Mesendoderm (in vitro differentiated cells): ENCODE data around the gene GLG1.

Source experiments
- DNase-seq: peaks from one replicate; pipeline ENCODE4 v3.0.0; 2013
- H2AK5ac ChIP-seq: 2 replicates; pipeline ENCODE4 v1.6.1; 2013; ENCODE audit warnings: low read length, inconsistent platforms
- H2BK120ac ChIP-seq: 2 replicates; pipeline ENCODE4 v1.6.1; 2013; ENCODE audit warnings: low read depth, mild to moderate bottlenecking, low read length, moderate library complexity, mixed read lengths
- H2BK15ac ChIP-seq: replicated peaks from 2 replicates; pipeline ENCODE4 v1.6.1; 2013; ENCODE audit warnings: low read depth, mild to moderate bottlenecking, moderate library complexity
- H2BK5ac ChIP-seq: 2 replicates; pipeline ENCODE4 v1.6.1; 2013; ENCODE audit warnings: low read length, inconsistent platforms
- H3K18ac ChIP-seq: 2 replicates; pipeline ENCODE4 v1.6.1; 2013; ENCODE audit warnings: mild to moderate bottlenecking, low read length, mixed read lengths
- H3K23ac ChIP-seq: one replicate; pipeline ENCODE4 v1.6.1; 2013; ENCODE audit warnings: low read length
- H3K27ac ChIP-seq: 2 replicates; pipeline ENCODE4 v1.5.1; 2013; ENCODE audit warnings: low read depth, mild to moderate bottlenecking, inconsistent platforms, low read length, moderate library complexity
- H3K27me3 ChIP-seq: 2 replicates; pipeline ENCODE4 v1.6.1; 2013; ENCODE audit warnings: low read length, control low read depth, mild to moderate bottlenecking, inconsistent platforms; ENCODE audit not compliant: insufficient read depth, poor library complexity
- H3K36me3 ChIP-seq: 2 replicates; pipeline ENCODE4 v1.6.1; 2013; ENCODE audit warnings: low read length, inconsistent platforms; ENCODE audit not compliant: control insufficient read depth, insufficient read depth
- H3K4ac ChIP-seq: one replicate; pipeline ENCODE4 v1.6.1; 2013; ENCODE audit warnings: low read depth, mild to moderate bottlenecking, low read length, moderate library complexity
- H3K4me1 ChIP-seq: 2 replicates; pipeline ENCODE4 v1.6.1; 2013; ENCODE audit warnings: low read depth, low read length, inconsistent platforms; ENCODE audit not compliant: control insufficient read depth
- H3K4me2 ChIP-seq: 2 replicates; pipeline ENCODE4 v1.6.1; 2013; ENCODE audit warnings: low read length
- H3K4me3 ChIP-seq: 2 replicates; pipeline ENCODE4 v1.5.1; 2013; ENCODE audit warnings: mild to moderate bottlenecking, low read length
- H3K56ac ChIP-seq: one replicate; pipeline ENCODE4 v1.6.1; 2013; ENCODE audit warnings: low read length
- H3K79me1 ChIP-seq: 2 replicates; pipeline ENCODE4 v1.6.1; 2013; ENCODE audit warnings: low read length, inconsistent platforms
- H3K79me2 ChIP-seq: 2 replicates; pipeline ENCODE4 v1.6.1; 2013; ENCODE audit warnings: mild to moderate bottlenecking, low read length; ENCODE audit not compliant: control insufficient read depth, insufficient read depth
- H3K9ac ChIP-seq: 2 replicates; pipeline ENCODE4 v1.6.1; 2013; ENCODE audit warnings: low read length, inconsistent platforms
- H4K5ac ChIP-seq: one replicate; pipeline ENCODE4 v1.6.1; 2013; ENCODE audit warnings: low read length
- H4K8ac ChIP-seq: one replicate; pipeline ENCODE4 v1.6.1; 2013; ENCODE audit warnings: low read depth, mild to moderate bottlenecking, control low read depth, low read length, moderate library complexity
- WGBS: extraction: QIAGEN DNeasy Blood & Tissue Kit; methylation state at CpG from one replicate; pipeline ENCODE4 v1.1.7; 2013; ENCODE audit warnings: low lambda C conversion rate, missing lambda C conversion rate; ENCODE audit not compliant: insufficient coverage; ENCODE audit errors: extremely low coverage; 5-methylcytosine and 5-hydroxymethylcytosine counted together

The GLG1 gene

DNA sequence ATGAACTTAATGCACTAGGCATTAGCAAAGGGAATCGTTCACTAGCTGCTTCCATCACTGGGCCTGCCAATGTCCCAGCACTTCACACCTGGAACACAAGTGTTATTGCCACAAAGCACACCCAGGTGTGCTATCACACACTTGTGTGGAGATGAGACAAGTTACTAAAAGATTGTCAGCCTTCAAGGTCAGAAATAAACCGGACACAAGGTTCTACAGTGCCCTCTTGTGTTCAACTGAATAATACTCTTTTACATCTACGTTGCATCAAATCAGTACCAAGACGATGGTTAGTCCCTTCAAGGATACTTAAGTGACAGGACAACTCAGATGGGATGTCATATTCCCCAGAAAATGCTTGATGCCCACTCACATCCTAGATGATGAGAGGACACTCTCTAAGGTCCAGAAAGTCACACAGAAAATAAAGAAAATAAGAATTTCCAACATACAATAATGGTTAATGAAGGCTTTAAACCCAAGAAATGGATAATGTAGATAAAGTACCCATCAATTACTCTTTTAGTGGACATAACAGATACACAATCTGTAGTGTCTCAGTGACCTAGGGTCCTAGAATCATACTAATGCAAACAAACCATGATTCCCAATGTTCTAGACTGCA is 16.4 kb upstream of the GLG1 start:
- Histone ChIP-seq H2AK5ac (no peak overlapping the region), H3K36me3 (peaks cover 22% of the 10 kb centered on the region)
- DNase-seq: peak; percentile 55

DNA sequence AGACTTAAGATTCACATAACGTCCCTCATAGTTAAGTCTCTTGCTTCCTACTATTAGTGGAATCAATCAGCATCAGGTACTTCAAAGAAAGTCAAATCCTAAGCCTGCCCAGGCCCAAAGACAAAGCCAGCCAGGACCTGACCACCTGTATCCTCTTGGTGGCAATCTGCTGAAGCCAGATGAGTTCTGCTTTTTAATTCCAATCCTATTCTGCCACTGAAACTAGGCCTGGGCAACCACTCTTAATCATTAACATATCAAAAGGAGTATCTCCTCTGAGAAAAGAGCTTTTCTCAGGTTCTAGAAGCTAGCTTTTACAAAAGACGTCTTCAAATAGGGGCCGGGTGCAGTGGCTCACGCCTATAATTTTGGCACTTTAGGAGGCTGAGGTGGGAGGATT is 15.1 kb upstream of the GLG1 start:
- no peak overlapping the region for H3K4me3 ChIP-seq
- no peak overlapping the region for H4K5ac ChIP-seq
- no peaks in the 10 kb centered on the region for H3K79me2 ChIP-seq
- H3K18ac ChIP-seq: no peak overlapping the region
- no peak overlapping the region for H3K56ac ChIP-seq
- no peak overlapping the region for H2AK5ac ChIP-seq
- WGBS: no CpG with 5 or more reads among the region's 4 CpGs
- H4K8ac ChIP-seq: no peak overlapping the region
- no peak overlapping the region for H2BK120ac ChIP-seq
- H3K36me3 ChIP-seq: peaks cover 13% of the 10 kb centered on the region
- peaks cover 3% of the 10 kb centered on the region for H3K79me1 ChIP-seq
- no peak overlapping the region for H3K4ac ChIP-seq
- DNase-seq: no peak
- no peak overlapping the region for H2BK5ac ChIP-seq
- no peak overlapping the region for H3K23ac ChIP-seq
- no peak overlapping the region for H2BK15ac ChIP-seq
- no peaks in the 10 kb centered on the region for H3K27me3 ChIP-seq
- no peak overlapping the region for H3K4me2 ChIP-seq
- H3K9ac ChIP-seq: no peak overlapping the region
- no peaks in the 10 kb centered on the region for H3K4me1 ChIP-seq
- H3K27ac ChIP-seq: no peak overlapping the region

More for the DNA sequence above, 16.4 kb upstream of the GLG1 start:
- Histone ChIP-seq H3K9ac (no peak overlapping the region), H3K23ac (no peak overlapping the region), H3K56ac (no peak overlapping the region), H3K4ac (no peak overlapping the region), H4K5ac (no peak overlapping the region), H3K18ac (no peak overlapping the region), H3K4me3 (no peak overlapping the region), H2BK120ac (no peak overlapping the region), H2BK15ac (no peak overlapping the region), H2BK5ac (no peak overlapping the region), H3K4me1 (no peaks in the 10 kb centered on the region), H3K27ac (no peak overlapping the region), H3K79me2 (no peaks in the 10 kb centered on the region), H4K8ac (no peak overlapping the region), H3K27me3 (no peaks in the 10 kb centered on the region), H3K4me2 (no peak overlapping the region), H3K79me1 (peaks cover 3% of the 10 kb centered on the region)
- WGBS: no CpG with 5 or more reads among the region's 4 CpGs

DNA sequence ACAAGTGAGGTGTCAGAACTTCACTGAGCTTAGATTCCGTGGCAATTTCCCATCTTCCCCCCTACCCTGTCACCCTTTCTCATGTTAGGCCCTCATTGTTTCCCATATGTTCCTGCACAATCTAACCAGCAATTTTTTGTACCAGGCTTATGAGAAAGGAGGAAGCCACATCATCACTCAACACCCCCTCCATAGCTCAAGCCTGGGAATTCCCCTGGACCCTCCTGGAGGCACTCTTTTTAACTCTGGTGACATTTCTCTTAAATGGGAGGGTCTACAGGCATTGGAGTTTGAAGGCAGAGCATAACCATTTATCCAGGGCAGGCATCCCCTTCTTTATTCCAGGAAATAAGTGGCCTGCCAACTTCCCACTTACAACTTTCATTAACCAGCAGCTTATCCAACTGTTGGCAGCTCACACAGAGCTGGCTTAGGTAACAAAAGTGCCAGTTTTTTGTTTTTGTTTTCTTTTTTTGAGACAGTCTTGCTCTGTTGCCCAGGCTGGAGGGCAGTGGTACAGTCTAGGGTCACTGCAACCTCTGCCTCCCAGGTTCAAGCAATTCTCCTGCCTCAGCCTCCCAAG is 10.4 kb upstream of the GLG1 start:
- H4K8ac ChIP-seq: no peak overlapping the region
- H2BK15ac ChIP-seq: no peak overlapping the region
- peaks cover 5% of the 10 kb centered on the region for H3K36me3 ChIP-seq
- no peak overlapping the region for H3K4ac ChIP-seq
- no peak for DNase-seq
- no peak overlapping the region for H3K23ac ChIP-seq
- no peak overlapping the region for H2AK5ac ChIP-seq
- no peaks in the 10 kb centered on the region for H3K27me3 ChIP-seq
- peaks cover 2% of the 10 kb centered on the region for H3K79me1 ChIP-seq
- H3K27ac ChIP-seq: no peak overlapping the region
- no peak overlapping the region for H3K56ac ChIP-seq
- H3K4me1 ChIP-seq: no peaks in the 10 kb centered on the region
- H3K9ac ChIP-seq: no peak overlapping the region
- H2BK120ac ChIP-seq: no peak overlapping the region
- no peak overlapping the region for H2BK5ac ChIP-seq
- H3K79me2 ChIP-seq: no peaks in the 10 kb centered on the region
- no CpG with 5 or more reads among the region's 1 CpG for WGBS
- H4K5ac ChIP-seq: no peak overlapping the region
- no peak overlapping the region for H3K4me2 ChIP-seq
- no peak overlapping the region for H3K4me3 ChIP-seq
- no peak overlapping the region for H3K18ac ChIP-seq

DNA sequence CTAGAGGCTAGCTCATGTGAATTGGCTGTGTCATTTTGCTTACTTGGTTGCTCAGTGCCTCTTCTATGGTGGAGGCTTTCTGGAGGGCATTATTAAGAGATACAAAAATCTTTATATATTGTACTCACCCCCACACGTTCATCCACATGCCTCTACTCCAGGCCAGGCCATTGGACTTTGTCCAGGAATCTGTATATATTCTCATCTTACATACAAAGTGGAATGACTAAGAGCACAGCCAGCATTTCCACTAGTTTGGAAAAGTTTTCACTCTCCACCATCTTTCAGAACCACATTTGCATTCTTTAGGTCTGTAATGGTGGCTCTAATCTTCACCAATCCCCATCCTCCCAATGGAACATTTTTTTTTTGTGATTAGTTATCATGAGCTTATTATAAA is 4.8 kb upstream of the GLG1 start:
- WGBS: no CpG with 5 or more reads among the region's 1 CpG
- no peak for DNase-seq

DNA sequence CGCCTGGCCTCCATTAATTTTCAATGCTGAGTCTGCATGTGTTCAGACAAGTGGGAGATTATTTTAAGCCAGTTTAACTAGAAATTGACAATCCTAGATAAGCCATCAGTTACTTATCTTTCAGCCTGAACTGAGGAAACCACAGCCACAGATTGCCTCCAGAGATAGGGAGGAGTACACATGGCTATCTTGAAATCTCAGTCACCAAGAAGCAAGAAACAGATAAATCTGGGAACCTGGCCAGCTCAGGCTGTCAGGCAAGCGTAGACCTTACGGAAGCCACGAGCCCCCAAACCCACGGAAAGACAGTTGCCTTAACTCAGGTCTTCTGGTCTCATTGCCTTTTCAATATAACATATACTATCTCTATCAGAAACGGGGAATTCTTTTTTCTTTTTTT is 2.0 kb upstream of the GLG1 start:
- no peaks in the 10 kb centered on the region for H3K36me3 ChIP-seq
- no peak overlapping the region for H2BK15ac ChIP-seq
- H2BK120ac ChIP-seq: no peak overlapping the region
- WGBS: no CpG with 5 or more reads among the region's 6 CpGs
- no peak overlapping the region for H3K4ac ChIP-seq
- no peak overlapping the region for H3K4me3 ChIP-seq
- no peak overlapping the region for H3K9ac ChIP-seq
- H2BK5ac ChIP-seq: no peak overlapping the region
- peaks cover 5% of the 10 kb centered on the region for H3K4me1 ChIP-seq
- H2AK5ac ChIP-seq: no peak overlapping the region
- no peak overlapping the region for H3K56ac ChIP-seq
- no peak overlapping the region for H3K18ac ChIP-seq
- H3K79me1 ChIP-seq: no peaks in the 10 kb centered on the region
- H4K5ac ChIP-seq: no peak overlapping the region
- DNase-seq: peak; percentile 70
- no peaks in the 10 kb centered on the region for H3K27me3 ChIP-seq
- H3K23ac ChIP-seq: no peak overlapping the region
- H4K8ac ChIP-seq: no peak overlapping the region
- no peak overlapping the region for H3K27ac ChIP-seq
- peaks cover 24% of the 10 kb centered on the region for H3K79me2 ChIP-seq
- H3K4me2 ChIP-seq: no peak overlapping the region

More for the DNA sequence above, 4.8 kb upstream of the GLG1 start:
- Histone ChIP-seq H3K9ac (no peak overlapping the region), H3K18ac (no peak overlapping the region), H2AK5ac (no peak overlapping the region), H3K79me1 (no peaks in the 10 kb centered on the region), H3K23ac (no peak overlapping the region), H4K8ac (no peak overlapping the region), H3K27ac (no peak overlapping the region), H3K4me1 (peaks cover 5% of the 10 kb centered on the region), H3K4me2 (no peak overlapping the region), H3K79me2 (no peaks in the 10 kb centered on the region), H3K4ac (no peak overlapping the region), H4K5ac (no peak overlapping the region), H3K56ac (no peak overlapping the region), H3K4me3 (no peak overlapping the region), H3K36me3 (no peaks in the 10 kb centered on the region), H3K27me3 (no peaks in the 10 kb centered on the region), H2BK5ac (no peak overlapping the region), H2BK120ac (no peak overlapping the region), H2BK15ac (no peak overlapping the region)

DNA sequence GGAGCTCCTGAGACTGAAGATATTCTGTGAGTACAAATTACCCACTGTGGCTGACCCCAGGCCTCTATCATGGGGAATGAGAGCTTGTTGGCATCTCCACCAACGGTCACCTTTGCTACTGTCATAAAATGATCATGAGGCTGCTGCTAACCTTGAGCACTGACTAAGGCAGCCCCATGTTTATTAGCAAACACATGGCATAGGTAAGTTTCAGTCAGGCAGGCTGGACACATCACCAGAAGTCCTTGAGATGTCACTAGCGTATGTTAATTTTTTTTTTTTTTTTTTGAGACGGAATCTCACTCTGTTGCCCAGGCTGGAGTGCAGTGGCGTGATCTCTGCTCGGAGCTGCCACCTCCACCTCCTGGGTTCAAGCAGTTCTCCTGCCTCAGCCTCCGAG is 1.5 kb upstream of the GLG1 start:
- H3K4me3 ChIP-seq: no peak overlapping the region
- H3K18ac ChIP-seq: no peak overlapping the region
- no peaks in the 10 kb centered on the region for H3K27me3 ChIP-seq
- H3K23ac ChIP-seq: no peak overlapping the region
- peak overlapping the region; percentile 54 for H2AK5ac ChIP-seq
- no peak overlapping the region for H2BK5ac ChIP-seq
- peak overlapping the region; percentile 83 for H3K56ac ChIP-seq
- H4K5ac ChIP-seq: no peak overlapping the region
- DNase-seq: no peak
- WGBS: no CpG with 5 or more reads among the region's 6 CpGs
- no peak overlapping the region for H2BK15ac ChIP-seq
- H3K79me2 ChIP-seq: peaks cover 27% of the 10 kb centered on the region
- H3K79me1 ChIP-seq: no peaks in the 10 kb centered on the region
- no peak overlapping the region for H2BK120ac ChIP-seq
- H3K9ac ChIP-seq: no peak overlapping the region
- H4K8ac ChIP-seq: no peak overlapping the region
- H3K4me2 ChIP-seq: no peak overlapping the region
- H3K27ac ChIP-seq: no peak overlapping the region
- peaks cover 5% of the 10 kb centered on the region for H3K4me1 ChIP-seq
- no peaks in the 10 kb centered on the region for H3K36me3 ChIP-seq
- H3K4ac ChIP-seq: no peak overlapping the region
